HL-60 (cell line): Measurements from ENCODE around the gene SIGLEC9.

Source experiments
- DNase-seq, 2 experiments: peaks; one replicate each; pipeline ENCODE4 v3.0.0-alpha.2; 2010 to 2020; ENCODE audit warnings: low read depth in 1 of 2, low spot score in 1 of 2
- H3K27ac ChIP-seq: fragments of 250-450 bp; sonication (Bioruptor Pico); replicated peaks from 2 replicates; pipeline ENCODE4 v1.5.1; 2020; ENCODE audit warnings: mild to moderate bottlenecking, moderate library complexity
- H3K27me3 ChIP-seq: fragments of 250-450 bp; sonication (Bioruptor Pico); 2 replicates; pipeline ENCODE4 v1.5.1; 2021; ENCODE audit warnings: mild to moderate bottlenecking, moderate library complexity; ENCODE audit not compliant: insufficient read depth, poor library complexity, severe bottlenecking
- H3K4me3 ChIP-seq: replicated peaks from 2 replicates; pipeline ENCODE4 v1.5.1; 2011; ENCODE audit warnings: mild to moderate bottlenecking, control low read depth, low read length; ENCODE audit not compliant: insufficient read depth
- GABPA ChIP-seq: IDR thresholded peaks from 2 replicates; pipeline ENCODE4 v1.6.1; 2012; ENCODE audit warnings: low read depth
- POLR2AphosphoS5 ChIP-seq: IDR thresholded peaks from 2 replicates; pipeline ENCODE4 v1.6.1; 2012; ENCODE audit warnings: low read depth
- SPI1 ChIP-seq: IDR thresholded peaks from 2 replicates; pipeline ENCODE4 v1.6.1; 2012; ENCODE audit warnings: low read depth, mild to moderate bottlenecking, borderline replicate concordance
- TF ChIP-seq, protein P1 (sequence below): IDR thresholded peaks from 2 replicates; pipeline ENCODE4 v1.6.1; 2012; ENCODE audit warnings: low read depth; ENCODE audit not compliant: insufficient replicate concordance
- TF ChIP-seq, protein P2 (sequence below): IDR thresholded peaks from one replicate; pipeline ENCODE4 v1.5.1; 2011; ENCODE audit warnings: low read length, control low read depth, inconsistent platforms; ENCODE audit not compliant: insufficient read depth

Gene SIGLEC9

DNA sequence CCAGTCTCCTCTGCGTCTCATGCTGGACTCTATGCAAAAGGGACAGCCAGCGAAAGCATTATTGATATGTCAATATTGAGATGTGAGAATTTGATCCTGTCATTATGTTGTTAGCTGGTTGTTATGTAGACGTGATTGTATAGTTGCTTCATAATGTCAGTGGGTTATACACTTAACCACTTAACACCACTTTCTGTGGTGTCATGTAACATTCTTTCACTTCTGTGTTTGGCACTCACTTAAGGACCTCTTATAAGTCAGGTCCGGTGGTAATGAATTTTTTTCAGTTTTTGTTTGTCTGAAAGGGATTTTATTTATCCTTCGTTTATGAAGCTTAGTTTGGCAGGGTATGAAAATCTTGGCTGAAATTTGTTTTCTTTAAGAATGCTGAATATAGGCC, 10.3 kb downstream of the SIGLEC9 start:
- Histone ChIP-seq H3K27me3 (no peaks in the 10 kb centered on the region), H3K4me3 (no peak overlapping the region), H3K27ac (no peak overlapping the region)
- DNase-seq, result no peak
- no peak for TF ChIP-seq GABPA
- no peak for TF ChIP-seq SPI1
- TF ChIP-seq, protein P1, sequence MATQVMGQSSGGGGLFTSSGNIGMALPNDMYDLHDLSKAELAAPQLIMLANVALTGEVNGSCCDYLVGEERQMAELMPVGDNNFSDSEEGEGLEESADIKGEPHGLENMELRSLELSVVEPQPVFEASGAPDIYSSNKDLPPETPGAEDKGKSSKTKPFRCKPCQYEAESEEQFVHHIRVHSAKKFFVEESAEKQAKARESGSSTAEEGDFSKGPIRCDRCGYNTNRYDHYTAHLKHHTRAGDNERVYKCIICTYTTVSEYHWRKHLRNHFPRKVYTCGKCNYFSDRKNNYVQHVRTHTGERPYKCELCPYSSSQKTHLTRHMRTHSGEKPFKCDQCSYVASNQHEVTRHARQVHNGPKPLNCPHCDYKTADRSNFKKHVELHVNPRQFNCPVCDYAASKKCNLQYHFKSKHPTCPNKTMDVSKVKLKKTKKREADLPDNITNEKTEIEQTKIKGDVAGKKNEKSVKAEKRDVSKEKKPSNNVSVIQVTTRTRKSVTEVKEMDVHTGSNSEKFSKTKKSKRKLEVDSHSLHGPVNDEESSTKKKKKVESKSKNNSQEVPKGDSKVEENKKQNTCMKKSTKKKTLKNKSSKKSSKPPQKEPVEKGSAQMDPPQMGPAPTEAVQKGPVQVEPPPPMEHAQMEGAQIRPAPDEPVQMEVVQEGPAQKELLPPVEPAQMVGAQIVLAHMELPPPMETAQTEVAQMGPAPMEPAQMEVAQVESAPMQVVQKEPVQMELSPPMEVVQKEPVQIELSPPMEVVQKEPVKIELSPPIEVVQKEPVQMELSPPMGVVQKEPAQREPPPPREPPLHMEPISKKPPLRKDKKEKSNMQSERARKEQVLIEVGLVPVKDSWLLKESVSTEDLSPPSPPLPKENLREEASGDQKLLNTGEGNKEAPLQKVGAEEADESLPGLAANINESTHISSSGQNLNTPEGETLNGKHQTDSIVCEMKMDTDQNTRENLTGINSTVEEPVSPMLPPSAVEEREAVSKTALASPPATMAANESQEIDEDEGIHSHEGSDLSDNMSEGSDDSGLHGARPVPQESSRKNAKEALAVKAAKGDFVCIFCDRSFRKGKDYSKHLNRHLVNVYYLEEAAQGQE, result no peak
- no peak for TF ChIP-seq POLR2AphosphoS5
- TF ChIP-seq, protein P2, sequence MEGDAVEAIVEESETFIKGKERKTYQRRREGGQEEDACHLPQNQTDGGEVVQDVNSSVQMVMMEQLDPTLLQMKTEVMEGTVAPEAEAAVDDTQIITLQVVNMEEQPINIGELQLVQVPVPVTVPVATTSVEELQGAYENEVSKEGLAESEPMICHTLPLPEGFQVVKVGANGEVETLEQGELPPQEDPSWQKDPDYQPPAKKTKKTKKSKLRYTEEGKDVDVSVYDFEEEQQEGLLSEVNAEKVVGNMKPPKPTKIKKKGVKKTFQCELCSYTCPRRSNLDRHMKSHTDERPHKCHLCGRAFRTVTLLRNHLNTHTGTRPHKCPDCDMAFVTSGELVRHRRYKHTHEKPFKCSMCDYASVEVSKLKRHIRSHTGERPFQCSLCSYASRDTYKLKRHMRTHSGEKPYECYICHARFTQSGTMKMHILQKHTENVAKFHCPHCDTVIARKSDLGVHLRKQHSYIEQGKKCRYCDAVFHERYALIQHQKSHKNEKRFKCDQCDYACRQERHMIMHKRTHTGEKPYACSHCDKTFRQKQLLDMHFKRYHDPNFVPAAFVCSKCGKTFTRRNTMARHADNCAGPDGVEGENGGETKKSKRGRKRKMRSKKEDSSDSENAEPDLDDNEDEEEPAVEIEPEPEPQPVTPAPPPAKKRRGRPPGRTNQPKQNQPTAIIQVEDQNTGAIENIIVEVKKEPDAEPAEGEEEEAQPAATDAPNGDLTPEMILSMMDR, result no peak

DNA sequence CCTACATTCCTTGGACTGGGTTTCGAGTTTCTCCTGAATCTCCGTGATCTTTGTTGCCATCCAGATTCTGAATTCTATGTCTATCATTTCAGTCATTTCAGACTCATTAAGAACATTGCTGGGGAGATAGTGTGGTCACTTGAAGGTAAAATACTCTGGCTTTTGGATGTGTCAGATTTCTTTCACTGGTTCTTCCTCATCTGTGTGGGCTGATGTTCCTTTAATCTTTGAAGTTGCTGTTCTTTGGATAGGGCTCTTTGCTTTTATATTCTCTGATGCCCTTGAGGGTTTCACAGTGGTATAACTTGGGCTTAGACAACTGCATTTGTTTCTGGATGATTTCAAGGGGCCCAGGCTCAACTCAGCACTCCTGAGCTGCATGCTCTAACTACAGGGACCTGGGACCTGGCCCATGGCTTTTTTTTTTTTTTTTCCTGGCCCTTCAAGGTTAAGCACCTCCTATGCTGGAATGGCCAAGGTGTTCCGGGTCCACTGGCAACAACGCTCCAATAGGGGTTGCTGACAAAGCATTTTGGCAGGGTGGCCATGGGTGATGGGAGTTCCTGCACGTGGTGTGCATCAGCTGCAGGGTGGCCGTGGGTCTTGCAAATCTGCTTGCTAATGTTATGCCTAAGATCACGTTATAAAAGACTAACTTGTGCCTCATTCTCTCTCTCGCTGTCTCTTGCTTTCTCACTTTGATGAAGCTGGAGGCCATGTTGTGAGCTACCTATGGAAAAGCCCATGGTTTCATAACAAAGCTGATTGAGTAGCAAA, 11.5 kb downstream of the SIGLEC9 start:
- DNase-seq, result no peak
- peak overlapping the region; percentile 87 for H3K27ac ChIP-seq
- no peaks in the 10 kb centered on the region for H3K27me3 ChIP-seq
- H3K4me3 ChIP-seq, result no peak overlapping the region
- TF ChIP-seq GABPA (no peak), SPI1 (no peak)
- TF ChIP-seq, protein P2, result no peak

DNA sequence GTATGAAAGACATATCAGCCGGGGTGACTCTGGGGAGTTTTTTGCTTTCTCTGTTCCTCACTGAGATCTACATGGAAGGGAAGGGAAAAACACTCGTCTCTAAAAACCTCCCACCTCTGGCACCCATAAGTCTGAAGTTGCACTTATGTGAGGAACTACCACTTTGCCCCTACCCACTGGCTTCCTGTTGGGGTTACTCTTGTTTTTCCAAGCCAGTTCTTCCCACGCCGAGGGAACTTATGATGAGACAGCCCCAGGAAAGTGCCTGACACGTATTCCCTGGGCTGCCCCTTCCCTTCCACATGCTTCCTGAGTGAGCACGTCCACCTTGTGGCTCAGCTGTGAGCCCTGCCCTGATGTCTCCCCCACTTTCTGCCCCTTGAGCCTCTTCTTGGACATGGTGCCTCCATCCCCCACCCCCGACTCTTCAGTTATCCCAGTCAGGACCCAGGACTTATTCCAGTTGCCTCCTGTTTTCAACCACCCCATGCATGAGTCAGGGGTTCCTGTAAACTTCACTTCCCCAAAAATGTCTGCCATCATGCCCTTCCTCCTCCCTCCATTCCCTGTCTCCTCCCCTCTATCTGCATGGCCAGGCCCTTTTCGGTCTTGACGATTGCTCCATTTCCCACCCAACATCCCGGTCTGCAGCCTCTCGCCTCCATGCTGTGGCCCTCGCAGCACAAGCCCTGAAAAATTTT, 12.3 kb downstream of the SIGLEC9 start:
- DNase-seq, result peak; percentile 88

More for the DNA sequence above, 12.3 kb downstream of the SIGLEC9 start:
- Histone ChIP-seq H3K27me3 (no peaks in the 10 kb centered on the region), H3K27ac (peak overlapping the region; percentile 87), H3K4me3 (no peak overlapping the region)
- TF ChIP-seq POLR2AphosphoS5 (peak; percentile 52), GABPA (no peak; the same call in 1 of the 2 replicates), SPI1 (peak; percentile 97)
- TF ChIP-seq, protein P1, result peak; percentile 14
- TF ChIP-seq, protein P2, result no peak
